HG03442 (cell line): ENCODE results near the gene SRPRB.

Experiments used
- ATAC-seq: cut with Tn5 transposase; IDR thresholded peaks from one replicate; pipeline ENCODE4 v1.9.1; 2021; ENCODE audit warnings: mild to moderate bottlenecking, moderate library complexity; ENCODE audit not compliant: unreplicated experiment

SRPRB gene

GRCh38 chr3:133805702-133806475 lies at the start of gene SRPRB:
Gene SRPRB (plus strand): TSS chr3:133805815. CDS start chr3:133805849, 34 bp downstream.
- peak; percentile 98 for ATAC-seq

GRCh38 chr3:133756716-133757694 lies 48.6 kb upstream of the SRPRB start:
- ATAC-seq: no peak

DNA sequence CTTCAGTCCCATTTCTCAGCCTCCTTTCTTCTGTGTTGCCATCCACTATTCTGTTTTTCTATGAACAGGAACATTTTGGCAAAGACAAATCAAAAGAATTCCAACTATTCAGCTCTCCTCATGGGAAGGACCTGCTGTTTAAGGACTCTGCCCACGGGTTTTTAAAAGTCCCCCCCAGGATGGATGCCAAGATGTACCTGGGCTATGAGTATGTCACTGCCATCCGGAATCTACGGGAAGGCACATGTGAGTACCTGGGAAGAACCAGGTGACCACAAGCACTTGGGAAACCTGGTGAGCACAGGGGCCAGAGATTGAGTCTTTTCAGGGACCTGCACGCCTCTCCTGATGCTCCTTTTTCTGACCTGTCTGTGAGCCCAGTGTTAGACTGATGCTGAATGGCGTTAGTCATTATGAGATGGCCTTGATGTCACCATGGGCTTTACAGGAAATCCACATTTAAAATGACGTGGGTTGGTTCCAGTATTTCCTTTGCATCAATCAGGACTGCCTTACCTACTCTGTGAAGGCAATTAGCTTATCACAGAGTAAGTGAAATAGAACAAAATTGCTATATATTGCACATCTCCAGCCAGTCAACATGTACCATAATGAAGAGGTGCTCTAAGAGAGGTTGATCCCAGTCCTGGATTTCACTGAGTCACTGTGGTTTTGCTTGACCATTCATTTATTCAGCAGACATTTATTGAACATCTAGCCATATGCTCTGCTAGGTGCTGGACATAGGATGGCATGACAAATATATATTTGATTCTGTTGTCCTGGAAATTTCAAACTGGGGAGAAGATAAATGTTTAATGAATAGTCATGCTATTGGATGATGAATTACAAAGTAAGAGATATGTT lies 47.7 kb upstream of the SRPRB start:
- no peak for ATAC-seq

GRCh38 chr3:133758568-133758928 lies 47.1 kb upstream of the SRPRB start:
- no peak for ATAC-seq

GRCh38 chr3:133758964-133759739 lies 46.5 kb upstream of the SRPRB start:
- no peak for ATAC-seq

- ATAC-seq: no peak
Measured at GRCh38 chr3:133759740-133760305, 45.8 kb upstream of the SRPRB start.

GRCh38 chr3:133760916-133761315 lies 44.7 kb upstream of the SRPRB start:
- no peak for ATAC-seq

GRCh38 chr3:133761605-133762484 lies 43.8 kb upstream of the SRPRB start:
- no peak for ATAC-seq

DNA sequence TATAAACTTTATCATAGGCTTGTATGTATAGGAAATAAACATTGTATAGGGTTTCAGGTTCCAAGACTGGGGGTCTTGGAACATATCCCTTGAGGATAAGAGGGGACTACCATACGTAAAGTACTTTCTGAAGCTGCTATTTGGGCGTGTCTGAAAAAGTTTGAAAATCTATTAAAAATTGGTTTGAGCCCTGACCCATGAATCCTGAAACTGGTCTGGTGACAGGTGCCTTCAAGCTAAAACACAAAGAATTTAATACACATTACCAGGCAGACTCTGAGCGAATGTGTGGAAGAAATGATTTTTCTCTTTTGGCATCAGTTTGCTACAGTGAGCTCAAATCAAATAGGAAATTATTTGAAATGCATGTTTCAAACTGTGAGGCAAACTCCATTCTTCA lies 43.1 kb upstream of the SRPRB start:
- ATAC-seq: no peak

GRCh38 chr3:133763797-133764683 lies 41.6 kb upstream of the SRPRB start:
- ATAC-seq: no peak

GRCh38 chr3:133765256-133765655 lies 40.4 kb upstream of the SRPRB start:
- no peak for ATAC-seq

GRCh38 chr3:133767607-133768006 lies 38.0 kb upstream of the SRPRB start:
- ATAC-seq: no peak

GRCh38 chr3:133769536-133769935 lies 36.1 kb upstream of the SRPRB start:
- ATAC-seq: no peak

GRCh38 chr3:133773732-133774131 lies 31.9 kb upstream of the SRPRB start:
- no peak for ATAC-seq

DNA sequence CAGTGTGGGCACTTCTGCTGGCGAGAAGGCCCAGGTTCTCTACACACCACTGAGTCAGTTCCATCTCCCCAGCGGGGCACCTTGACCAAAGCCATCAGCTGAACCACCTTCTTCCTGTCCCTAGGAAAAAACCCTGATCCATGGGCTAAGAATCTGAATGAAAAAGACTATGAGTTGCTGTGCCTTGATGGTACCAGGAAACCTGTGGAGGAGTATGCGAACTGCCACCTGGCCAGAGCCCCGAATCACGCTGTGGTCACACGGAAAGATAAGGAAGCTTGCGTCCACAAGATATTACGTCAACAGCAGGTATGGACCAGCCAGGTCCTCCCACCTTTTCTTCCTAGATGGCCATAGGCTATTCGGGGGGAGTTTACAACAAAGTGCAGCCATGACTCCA lies 30.3 kb upstream of the SRPRB start:
- no peak for ATAC-seq

DNA sequence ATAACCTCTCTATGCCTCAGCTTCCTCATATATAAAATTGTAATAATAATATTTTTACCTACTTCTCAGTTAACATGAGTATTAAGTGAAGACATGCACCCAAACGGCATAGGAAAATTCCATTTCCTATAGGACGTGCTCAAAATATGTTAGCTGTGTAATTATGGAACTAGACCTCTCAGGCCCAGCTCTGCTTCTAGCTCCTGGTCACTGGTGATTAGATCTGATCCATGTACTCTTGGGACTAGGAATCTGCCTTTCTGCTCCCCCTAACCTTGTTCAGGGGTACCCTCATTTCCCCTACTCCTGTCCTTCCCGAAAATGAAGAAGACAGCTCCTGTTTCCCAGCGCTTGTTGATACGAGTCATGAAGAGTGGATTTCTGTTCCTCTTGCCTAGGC lies 29.8 kb upstream of the SRPRB start:
- no peak for ATAC-seq

- no peak for ATAC-seq
Measured at GRCh38 chr3:133776794-133777438, 28.7 kb upstream of the SRPRB start.
